ENCODE measurements around the gene NAPEPLD. TPM values are rescaled to one million over a fixed set of nuclear protein-coding genes. Genes with fewer than 3 reads are reported as not detected.

Gene NAPEPLD
- total RNA-seq, 1 donor from 2014 or later = 8.1 TPM

- H3K9me3 Mint-ChIP-seq = no peaks in the 10 kb centered on the region
- H3K27me3 Mint-ChIP-seq (ENCODE audit: insufficient read depth) = no peaks in the 10 kb centered on the region
- H3K27ac Mint-ChIP-seq = no peak overlapping the region
- intact Hi-C loops (cut with micrococcal nuclease) = no loop called here
- no peak for DNase-seq (ENCODE audit: low spot score)
- no peaks in the 10 kb centered on the region for H3K36me3 Mint-ChIP-seq (ENCODE audit: low read depth)
- no peak overlapping the region for H3K4me3 Mint-ChIP-seq
- H3K4me1 Mint-ChIP-seq (ENCODE audit: low read depth) = peaks cover 4% of the 10 kb centered on the region
Measured at GRCh38 chr7:103134836-103135554, 13.9 kb downstream of the NAPEPLD start.

GRCh38 chr7:103132995-103133688 lies 15.8 kb downstream of the NAPEPLD start:
- no peaks in the 10 kb centered on the region for H3K27me3 Mint-ChIP-seq (ENCODE audit: insufficient read depth)
- DNase-seq (ENCODE audit: low spot score) = no peak
- H3K36me3 Mint-ChIP-seq (ENCODE audit: low read depth) = peaks cover 8% of the 10 kb centered on the region
- intact Hi-C loops (cut with micrococcal nuclease) = no loop called here
- no peak overlapping the region for H3K27ac Mint-ChIP-seq
- no peak overlapping the region for H3K4me3 Mint-ChIP-seq
- peaks cover 10% of the 10 kb centered on the region for H3K4me1 Mint-ChIP-seq (ENCODE audit: low read depth)
- no peaks in the 10 kb centered on the region for H3K9me3 Mint-ChIP-seq

- no peak for DNase-seq (ENCODE audit: low spot score)
- Mint-ChIP-seq H3K36me3 (ENCODE audit: low read depth) (peaks cover 15% of the 10 kb centered on the region), H3K27me3 (ENCODE audit: insufficient read depth) (no peaks in the 10 kb centered on the region), H3K4me3 (no peak overlapping the region), H3K27ac (no peak overlapping the region), H3K9me3 (no peaks in the 10 kb centered on the region), H3K4me1 (ENCODE audit: low read depth) (peaks cover 12% of the 10 kb centered on the region)
- intact Hi-C loops (cut with micrococcal nuclease) = no loop called here
Measured at GRCh38 chr7:103130901-103131624, 17.8 kb downstream of the NAPEPLD start.

GRCh38 chr7:103129702-103130549 lies 19.0 kb downstream of the NAPEPLD start:
- H3K4me1 Mint-ChIP-seq (ENCODE audit: low read depth) = peaks cover 12% of the 10 kb centered on the region
- no peaks in the 10 kb centered on the region for H3K27me3 Mint-ChIP-seq (ENCODE audit: insufficient read depth)
- DNase-seq (ENCODE audit: low spot score) = no peak
- H3K9me3 Mint-ChIP-seq = no peaks in the 10 kb centered on the region
- peaks cover 15% of the 10 kb centered on the region for H3K36me3 Mint-ChIP-seq (ENCODE audit: low read depth)
- intact Hi-C loops (cut with micrococcal nuclease) = no loop called here
- no peak overlapping the region for H3K4me3 Mint-ChIP-seq
- no peak overlapping the region for H3K27ac Mint-ChIP-seq

GRCh38 chr7:103127006-103127405 lies 21.9 kb downstream of the NAPEPLD start:
- Mint-ChIP-seq H3K4me1 (ENCODE audit: low read depth) (peaks cover 12% of the 10 kb centered on the region), H3K4me3 (no peak overlapping the region), H3K36me3 (ENCODE audit: low read depth) (peaks cover 22% of the 10 kb centered on the region), H3K27ac (peak overlapping the region; percentile 24), H3K9me3 (no peaks in the 10 kb centered on the region), H3K27me3 (ENCODE audit: insufficient read depth) (no peaks in the 10 kb centered on the region)
- no peak for DNase-seq (ENCODE audit: low spot score)
- intact Hi-C loops (cut with micrococcal nuclease) = no loop called here

GRCh38 chr7:103124429-103124979 lies 24.4 kb downstream of the NAPEPLD start:
- Mint-ChIP-seq H3K27ac (no peak overlapping the region), H3K36me3 (ENCODE audit: low read depth) (peaks cover 29% of the 10 kb centered on the region), H3K4me1 (ENCODE audit: low read depth) (peaks cover 7% of the 10 kb centered on the region), H3K27me3 (ENCODE audit: insufficient read depth) (no peaks in the 10 kb centered on the region), H3K4me3 (no peak overlapping the region), H3K9me3 (no peaks in the 10 kb centered on the region)
- no peak for DNase-seq (ENCODE audit: low spot score)
- intact Hi-C loops (cut with micrococcal nuclease) = no loop called here

- no peak for DNase-seq (ENCODE audit: low spot score)
- Mint-ChIP-seq H3K27me3 (ENCODE audit: insufficient read depth) (no peaks in the 10 kb centered on the region), H3K4me3 (no peak overlapping the region), H3K27ac (no peak overlapping the region), H3K36me3 (ENCODE audit: low read depth) (peaks cover 28% of the 10 kb centered on the region), H3K9me3 (no peaks in the 10 kb centered on the region), H3K4me1 (ENCODE audit: low read depth) (peaks cover 6% of the 10 kb centered on the region)
- intact Hi-C loops (cut with micrococcal nuclease) = no loop called here
Measured at GRCh38 chr7:103123529-103123928, 25.4 kb downstream of the NAPEPLD start.

- Mint-ChIP-seq H3K27me3 (ENCODE audit: insufficient read depth) (no peaks in the 10 kb centered on the region), H3K36me3 (ENCODE audit: low read depth) (peaks cover 17% of the 10 kb centered on the region), H3K4me1 (ENCODE audit: low read depth) (no peaks in the 10 kb centered on the region), H3K4me3 (no peak overlapping the region), H3K9me3 (no peaks in the 10 kb centered on the region), H3K27ac (no peak overlapping the region)
- intact Hi-C loops (cut with micrococcal nuclease) = no loop called here
- no peak for DNase-seq (ENCODE audit: low spot score)
Measured at GRCh38 chr7:103121641-103122040, 27.3 kb downstream of the NAPEPLD start.

- DNase-seq (ENCODE audit: low spot score) = no peak
- no peaks in the 10 kb centered on the region for H3K4me1 Mint-ChIP-seq (ENCODE audit: low read depth)
- H3K27ac Mint-ChIP-seq = no peak overlapping the region
- no peaks in the 10 kb centered on the region for H3K27me3 Mint-ChIP-seq (ENCODE audit: insufficient read depth)
- H3K9me3 Mint-ChIP-seq = no peaks in the 10 kb centered on the region
- intact Hi-C loops (cut with micrococcal nuclease) = no loop called here
- peaks cover 17% of the 10 kb centered on the region for H3K36me3 Mint-ChIP-seq (ENCODE audit: low read depth)
- H3K4me3 Mint-ChIP-seq = no peak overlapping the region
Measured at GRCh38 chr7:103120362-103120761, 28.5 kb downstream of the NAPEPLD start.

GRCh38 chr7:103119791-103120291 lies 29.1 kb downstream of the NAPEPLD start:
- intact Hi-C loops (cut with micrococcal nuclease) = no loop called here
- H3K36me3 Mint-ChIP-seq (ENCODE audit: low read depth) = peaks cover 21% of the 10 kb centered on the region
- no peaks in the 10 kb centered on the region for H3K4me1 Mint-ChIP-seq (ENCODE audit: low read depth)
- H3K27ac Mint-ChIP-seq = no peak overlapping the region
- H3K9me3 Mint-ChIP-seq = no peaks in the 10 kb centered on the region
- DNase-seq (ENCODE audit: low spot score) = no peak
- no peak overlapping the region for H3K4me3 Mint-ChIP-seq
- H3K27me3 Mint-ChIP-seq (ENCODE audit: insufficient read depth) = no peaks in the 10 kb centered on the region

GRCh38 chr7:103117465-103117864 lies 31.4 kb downstream of the NAPEPLD start:
- intact Hi-C loops (cut with micrococcal nuclease) = no loop called here
- H3K27ac Mint-ChIP-seq = no peak overlapping the region
- no peak for DNase-seq (ENCODE audit: low spot score)
- no peak overlapping the region for H3K4me3 Mint-ChIP-seq
- H3K9me3 Mint-ChIP-seq = no peaks in the 10 kb centered on the region
- peaks cover 26% of the 10 kb centered on the region for H3K36me3 Mint-ChIP-seq (ENCODE audit: low read depth)
- no peaks in the 10 kb centered on the region for H3K27me3 Mint-ChIP-seq (ENCODE audit: insufficient read depth)
- H3K4me1 Mint-ChIP-seq (ENCODE audit: low read depth) = peaks cover 7% of the 10 kb centered on the region

GRCh38 chr7:103116991-103117390 lies 31.9 kb downstream of the NAPEPLD start:
- peaks cover 24% of the 10 kb centered on the region for H3K36me3 Mint-ChIP-seq (ENCODE audit: low read depth)
- no peak for DNase-seq (ENCODE audit: low spot score)
- no peak overlapping the region for H3K27ac Mint-ChIP-seq
- H3K27me3 Mint-ChIP-seq (ENCODE audit: insufficient read depth) = no peaks in the 10 kb centered on the region
- peaks cover 7% of the 10 kb centered on the region for H3K4me1 Mint-ChIP-seq (ENCODE audit: low read depth)
- no peak overlapping the region for H3K4me3 Mint-ChIP-seq
- no peaks in the 10 kb centered on the region for H3K9me3 Mint-ChIP-seq
- intact Hi-C loops (cut with micrococcal nuclease) = no loop called here
